A673 (cell line): ENCODE results near the gene IGLL1. TPM values are rescaled to one million over a fixed set of nuclear protein-coding genes. Genes with fewer than 3 reads are reported as not detected.

ENCODE experiments used
- BruUV-seq: library from RNA; stranded (reverse); fragments of 400-500 nt; replicated peaks from 2 replicates; lab custom pipeline; 2021; lab: Mats Ljungman, UMichigan
- CTCF ChIA-PET: fragments of 300-600 bp; sonication (Branson Sonifier 250); formaldehyde crosslinking; loops from one replicate; lab custom pipeline; 2022; ENCODE audit warnings: antibody characterized with exemption; lab: Charles Lee
- POLR2A ChIA-PET: fragments of 300-600 bp; sonication (Branson Sonifier 250); formaldehyde crosslinking; loops from one replicate; lab custom pipeline; 2022; ENCODE audit warnings: antibody characterized with exemption; ENCODE audit not compliant: low non-redundant PET; lab: Charles Lee
- DNase-seq: peaks from one replicate; pipeline ENCODE4 v3.0.0-alpha.2; 2015; ENCODE audit warnings: low spot score
- H3K27ac ChIP-seq: fragments of 200-600 bp; sonication (generic); 2 replicates; pipeline ENCODE4 v1.5.1; 2016; ENCODE audit warnings: mixed run types, low read depth, mild to moderate bottlenecking, mixed read lengths, antibody characterized with exemption, low read length; ENCODE audit not compliant: poor library complexity, severe bottlenecking
- H3K27me3 ChIP-seq: fragments of 200-600 bp; sonication (generic); replicated peaks from 2 replicates; pipeline ENCODE4 v1.6.1; 2017; ENCODE audit warnings: mixed run types, low read depth, mild to moderate bottlenecking, mixed read lengths, antibody characterized with exemption, low read length; ENCODE audit not compliant: insufficient read depth, poor library complexity
- H3K36me3 ChIP-seq: fragments of 200-600 bp; sonication (generic); 2 replicates; pipeline ENCODE4 v1.6.1; 2016; ENCODE audit warnings: mixed run types, mild to moderate bottlenecking, mixed read lengths, antibody characterized with exemption, low read length; ENCODE audit not compliant: insufficient read depth, poor library complexity, severe bottlenecking
- H3K4me1 ChIP-seq: fragments of 200-600 bp; sonication (generic); 2 replicates; pipeline ENCODE4 v1.6.1; 2017; ENCODE audit warnings: mixed run types, mild to moderate bottlenecking, mixed read lengths, antibody characterized with exemption, low read length; ENCODE audit not compliant: insufficient read depth, poor library complexity, severe bottlenecking
- H3K4me3 ChIP-seq: fragments of 200-600 bp; sonication (generic); 2 replicates; pipeline ENCODE4 v1.5.1; 2016; ENCODE audit warnings: low read depth, mixed run types, mild to moderate bottlenecking, mixed read lengths, low read length; ENCODE audit not compliant: poor library complexity, severe bottlenecking
- H3K9me3 ChIP-seq: fragments of 200-600 bp; sonication (generic); 2 replicates; pipeline ENCODE4 v1.6.1; 2016; ENCODE audit warnings: mixed run types, low read depth, mild to moderate bottlenecking, mixed read lengths, antibody characterized with exemption, low read length; ENCODE audit not compliant: poor library complexity, severe bottlenecking
- CTCF ChIP-seq: fragments of 300-800, 200-600 bp; sonication (generic); conservative IDR thresholded peaks from 2 replicates; pipeline ENCODE4 v1.5.1; 2017; ENCODE audit warnings: low read depth, mild to moderate bottlenecking, antibody characterized with exemption, low read length, moderate library complexity, mixed read lengths
- EZH2 ChIP-seq: fragments of 200-600 bp; sonication (generic); IDR thresholded peaks from 2 replicates; pipeline ENCODE4 v1.6.1; 2017; ENCODE audit warnings: borderline replicate concordance, low read depth, mild to moderate bottlenecking, mixed read lengths, antibody characterized with exemption, low read length; ENCODE audit not compliant: poor library complexity, severe bottlenecking
- intact Hi-C: fragments of 100-400 bp; cut with micrococcal nuclease; formaldehyde crosslinking; loops from one replicate; pipeline ENCODE4 v1.10.0; 2022; ENCODE audit not compliant: unreplicated experiment
- total RNA-seq: library from RNA; stranded (reverse); gene quantifications from 2 replicates; pipeline ENCODE4 v1.2.3, GENCODE V29; 2021

IGLL1 gene
- total RNA-seq, 1 experiment from 2014 or later = not detected

DNA sequence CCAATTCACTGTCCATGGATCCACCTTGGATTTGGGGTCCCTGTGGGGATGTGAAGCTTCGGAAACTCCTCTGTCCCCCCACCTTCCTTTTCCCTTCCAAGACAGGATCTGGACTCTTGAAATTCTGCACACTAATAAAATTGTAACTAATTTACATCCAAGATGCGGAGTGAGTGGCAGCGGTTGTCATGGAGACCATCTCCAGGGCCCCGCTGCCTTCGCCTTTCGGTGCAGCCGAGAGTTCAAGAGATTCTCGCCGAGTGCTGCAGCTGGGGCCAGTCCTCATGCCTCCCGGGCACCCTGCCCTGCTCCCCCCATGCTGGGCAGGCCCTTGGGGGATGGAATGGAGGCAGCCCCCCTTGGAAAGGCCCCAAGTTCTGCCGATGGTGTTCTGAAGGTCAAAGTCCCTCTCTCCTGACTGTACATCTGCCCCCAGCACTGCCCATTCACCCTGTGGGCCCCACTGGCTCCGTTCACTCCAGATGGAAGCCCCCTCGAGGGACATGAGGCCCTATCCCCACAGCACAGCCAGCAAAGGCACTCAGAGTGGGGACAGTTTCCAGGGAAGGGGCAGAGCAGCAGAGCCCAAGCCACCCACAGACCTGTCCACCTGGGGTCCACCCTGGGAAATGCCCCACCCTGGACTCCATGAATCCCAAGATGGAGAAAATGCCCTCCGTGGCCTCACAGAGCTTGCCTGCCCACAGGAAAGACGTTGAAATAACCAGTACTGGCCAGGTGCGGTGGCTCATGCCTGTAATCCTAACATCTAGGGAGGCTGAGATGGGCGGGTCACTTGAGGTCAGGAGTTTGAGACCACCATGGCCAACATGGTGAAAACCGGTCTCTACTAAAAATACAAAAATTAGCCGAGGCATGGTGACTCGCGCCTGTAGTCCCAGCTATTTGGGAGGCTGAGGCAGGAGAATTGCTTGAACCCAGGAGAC is 25.9 kb downstream of the IGLL1 start:
- no peak for TF ChIP-seq EZH2
- no peak for TF ChIP-seq CTCF
- Histone ChIP-seq H3K27ac (no peak overlapping the region), H3K36me3 (no peaks in the 10 kb centered on the region), H3K27me3 (no peaks in the 10 kb centered on the region), H3K4me3 (no peak overlapping the region), H3K4me1 (no peaks in the 10 kb centered on the region), H3K9me3 (no peaks in the 10 kb centered on the region)
- ChIA-PET POLR2A (no interaction called here), CTCF (interaction anchor here (0.5 kb wide), 1 partner anchor 1317 kb away, joined by 3 read pairs; no protein-coding TSS in a partner anchor)
- intact Hi-C loops = no loop called here
- BruUV-seq = no TSS peak
- no peak for DNase-seq

- Histone ChIP-seq H3K4me3 (no peak overlapping the region), H3K4me1 (no peaks in the 10 kb centered on the region), H3K27me3 (no peaks in the 10 kb centered on the region), H3K9me3 (no peaks in the 10 kb centered on the region), H3K27ac (no peak overlapping the region), H3K36me3 (no peaks in the 10 kb centered on the region)
- CTCF ChIA-PET = no interaction called here
- BruUV-seq = no TSS peak
- TF ChIP-seq EZH2 (no peak), CTCF (no peak)
- POLR2A ChIA-PET = no interaction called here
- intact Hi-C loops = no loop called here
- no peak for DNase-seq
Observed at GRCh38 chr22:23553438-23553837, 26.7 kb downstream of the IGLL1 start.

DNA sequence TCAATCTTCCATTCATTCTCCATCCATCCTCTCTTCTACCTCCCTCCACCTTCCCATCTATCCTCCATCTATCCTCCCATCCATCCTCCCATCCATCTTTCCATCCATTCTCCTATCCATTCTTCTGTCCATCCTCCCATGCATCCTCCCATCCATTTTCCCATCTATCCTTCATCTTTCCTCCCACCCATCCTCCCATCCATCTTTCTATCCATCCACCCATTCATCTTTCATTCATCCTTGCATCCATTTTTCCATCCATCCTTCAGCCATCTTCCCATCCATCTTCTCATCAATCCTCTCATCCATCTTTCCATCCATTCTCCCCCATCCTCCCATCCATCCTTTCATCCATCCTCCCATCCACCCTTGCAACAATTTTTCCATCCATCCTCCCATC is 27.5 kb downstream of the IGLL1 start:
- no peak overlapping the region for H3K4me3 ChIP-seq
- ChIA-PET CTCF (no interaction called here), POLR2A (no interaction called here)
- no peaks in the 10 kb centered on the region for H3K27me3 ChIP-seq
- H3K4me1 ChIP-seq = no peaks in the 10 kb centered on the region
- BruUV-seq = no TSS peak
- intact Hi-C loops = no loop called here
- no peak for TF ChIP-seq EZH2
- DNase-seq = no peak
- H3K36me3 ChIP-seq = no peaks in the 10 kb centered on the region
- H3K27ac ChIP-seq = no peak overlapping the region
- H3K9me3 ChIP-seq = no peaks in the 10 kb centered on the region

DNA sequence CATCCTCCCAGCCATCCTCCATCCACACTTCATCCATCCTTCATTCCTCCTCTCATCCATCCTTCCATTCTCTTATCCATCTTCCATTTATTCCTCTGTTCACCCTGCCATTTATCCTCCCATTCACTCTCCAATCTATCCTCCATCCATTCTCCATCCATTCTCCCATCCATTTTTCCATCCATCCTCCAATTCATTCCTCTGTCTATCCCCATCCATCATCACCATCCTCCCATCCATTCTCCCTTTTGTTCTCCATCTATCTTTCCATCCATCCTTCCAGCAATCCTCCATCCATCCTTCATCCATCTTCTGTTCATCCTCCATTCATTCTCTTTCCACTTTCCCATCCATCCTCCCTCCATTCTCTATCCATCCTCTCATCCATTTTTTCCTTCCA is 28.7 kb downstream of the IGLL1 start:
- ChIA-PET CTCF (no interaction called here), POLR2A (no interaction called here)
- BruUV-seq = no TSS peak
- DNase-seq = no peak
- Histone ChIP-seq H3K9me3 (no peaks in the 10 kb centered on the region), H3K4me1 (no peaks in the 10 kb centered on the region), H3K4me3 (no peak overlapping the region), H3K36me3 (no peaks in the 10 kb centered on the region), H3K27me3 (no peaks in the 10 kb centered on the region), H3K27ac (no peak overlapping the region)
- intact Hi-C loops = no loop called here
- TF ChIP-seq EZH2 (no peak), CTCF (no peak)
